Measurements from ENCODE around the gene TXNDC11. TPM values are rescaled to one million over a fixed set of nuclear protein-coding genes. Genes with fewer than 3 reads are reported as not detected.

The TXNDC11 gene
- total and polyA plus RNA-seq, 9 of the 15 experiments (the other 6 are each of a cell fraction or from before 2014, with no cell fraction given), result 0.66 to 32.6 (median 26.2) TPM

GRCh38 chr16:11639925-11640899 lies 102.4 kb downstream of the TXNDC11 start (continued):
- TF ChIP-seq ZNF717 (CRISPR knock-in tag; IDR thresholded peaks at IDR 0.05) (no peak), ZNF121 (CRISPR knock-in tag; conservative IDR thresholded peaks at IDR 0.05) (no peak), NR2C1 (IDR thresholded peaks at IDR 0.05) (no peak), NR2C1 (tag; IDR thresholded peaks at IDR 0.05) (0 out of 2 replicates have a peak, but pooled peaks have one; percentile 8), L3MBTL2 (IDR thresholded peaks at IDR 0.05) (peak; percentile 90), ZNF197 (CRISPR knock-in tag; IDR thresholded peaks at IDR 0.05; ENCODE audit: low read depth) (no peak), ATF1 (CRISPR knock-in tag; IDR thresholded peaks at IDR 0.05) (no peak), ATF1 (tag; IDR thresholded peaks at IDR 0.05) (peak; percentile 83), CTBP1 (IDR thresholded peaks at IDR 0.05; ENCODE audit: borderline replicate concordance) (peak; percentile 94), RB1 (IDR thresholded peaks at IDR 0.05; ENCODE audit: low read depth) (no peak), ZFP36 (IDR thresholded peaks at IDR 0.05; ENCODE audit: low read depth, low read length, partially characterized antibody) (peak; percentile 3), RBM17 (IDR thresholded peaks at IDR 0.05; ENCODE audit: borderline replicate concordance, low read depth, low read length) (no peak), CLOCK (CRISPR knock-in tag; IDR thresholded peaks at IDR 0.05; ENCODE audit: borderline replicate concordance) (no peak), ZNF24 (IDR thresholded peaks at IDR 0.05) (peak; percentile 92), NEUROD1 (IDR thresholded peaks at IDR 0.05; ENCODE audit: borderline replicate concordance, low read depth, low read length, partially characterized antibody) (peak; percentile 12), ZKSCAN3 (CRISPR knock-in tag; IDR thresholded peaks at IDR 0.05) (no peak), SMARCA4 (IDR thresholded peaks at IDR 0.05) (peak; percentile 16; the same call in 1 of the 2 replicates), CEBPZ (IDR thresholded peaks at IDR 0.05; ENCODE audit: borderline replicate concordance, low read depth, low read length) (no peak), FOXJ2 (tag; IDR thresholded peaks at IDR 0.05) (peak; percentile 82), MITF (IDR thresholded peaks at IDR 0.05) (peak; percentile 51; the same call in 1 of the 2 replicates), JUNB (CRISPR knock-in tag; conservative IDR thresholded peaks at IDR 0.05) (0 out of 2 replicates have a peak, but pooled peaks have one; percentile 11), PCBP2 (IDR thresholded peaks at IDR 0.05; ENCODE audit: low read depth, low read length, poor library complexity, severe bottlenecking) (no peak)
